NCI-H2081 treated with DMSO at 0.1 percent for 48 hours (cell line): ENCODE data around the gene HOMEZ.

Source experiments
- DNase-seq: peaks from one replicate; lab custom pipeline; 2025; lab: John Stamatoyannopoulos, UW

HOMEZ gene

DNA sequence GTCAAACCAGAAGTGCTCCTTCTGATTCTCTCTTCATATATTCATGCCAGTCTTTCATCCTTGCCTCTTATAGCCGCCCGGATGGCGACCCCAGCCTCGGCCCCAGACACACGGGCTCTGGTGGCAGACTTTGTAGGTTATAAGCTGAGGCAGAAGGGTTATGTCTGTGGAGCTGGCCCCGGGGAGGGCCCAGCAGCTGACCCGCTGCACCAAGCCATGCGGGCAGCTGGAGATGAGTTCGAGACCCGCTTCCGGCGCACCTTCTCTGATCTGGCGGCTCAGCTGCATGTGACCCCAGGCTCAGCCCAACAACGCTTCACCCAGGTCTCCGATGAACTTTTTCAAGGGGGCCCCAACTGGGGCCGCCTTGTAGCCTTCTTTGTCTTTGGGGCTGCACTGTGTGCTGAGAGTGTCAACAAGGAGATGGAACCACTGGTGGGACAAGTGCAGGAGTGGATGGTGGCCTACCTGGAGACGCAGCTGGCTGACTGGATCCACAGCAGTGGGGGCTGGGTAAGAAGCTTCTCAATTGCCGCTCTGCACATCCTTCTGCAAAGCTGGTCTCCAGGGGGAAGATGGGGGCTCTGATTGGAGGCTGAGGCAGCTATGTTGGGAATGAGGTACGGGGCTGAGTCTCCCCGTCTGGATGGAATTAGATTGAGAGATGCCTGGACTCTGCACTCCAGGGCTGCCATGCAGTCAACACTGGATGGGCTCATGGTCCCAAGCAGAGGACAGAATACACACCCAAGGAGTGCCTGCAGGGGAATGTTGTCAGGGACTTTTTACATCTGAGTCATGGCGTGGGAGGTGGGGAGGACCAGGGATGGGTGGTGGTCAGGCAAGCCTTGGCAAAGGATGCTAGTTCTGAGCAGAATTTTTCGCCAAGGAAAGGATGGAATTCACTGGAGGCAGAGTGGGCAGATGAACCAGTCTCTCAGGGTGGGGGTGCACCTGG, 22.0 kb upstream of the HOMEZ start:
- no peak for DNase-seq

DNA sequence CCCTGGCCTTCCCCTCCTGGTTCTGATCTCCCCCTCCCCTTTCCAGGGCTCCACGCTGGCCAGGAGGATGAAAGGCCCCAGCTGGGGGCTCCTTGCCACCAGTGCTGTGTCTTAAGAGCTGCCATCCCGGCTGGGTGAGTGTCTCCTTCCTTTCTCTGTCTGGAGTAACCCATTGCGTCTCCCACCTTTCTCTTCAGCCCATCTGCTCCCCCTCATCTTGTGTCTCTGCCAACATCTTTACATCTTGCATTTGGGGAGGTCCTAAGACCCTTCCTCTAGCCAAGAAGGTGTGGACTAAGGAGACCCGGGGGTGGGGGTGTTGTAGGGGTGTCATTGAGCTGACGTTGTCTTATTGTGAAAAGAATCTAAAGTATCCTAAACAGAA, 21.2 kb upstream of the HOMEZ start:
- DNase-seq, result no peak

DNA sequence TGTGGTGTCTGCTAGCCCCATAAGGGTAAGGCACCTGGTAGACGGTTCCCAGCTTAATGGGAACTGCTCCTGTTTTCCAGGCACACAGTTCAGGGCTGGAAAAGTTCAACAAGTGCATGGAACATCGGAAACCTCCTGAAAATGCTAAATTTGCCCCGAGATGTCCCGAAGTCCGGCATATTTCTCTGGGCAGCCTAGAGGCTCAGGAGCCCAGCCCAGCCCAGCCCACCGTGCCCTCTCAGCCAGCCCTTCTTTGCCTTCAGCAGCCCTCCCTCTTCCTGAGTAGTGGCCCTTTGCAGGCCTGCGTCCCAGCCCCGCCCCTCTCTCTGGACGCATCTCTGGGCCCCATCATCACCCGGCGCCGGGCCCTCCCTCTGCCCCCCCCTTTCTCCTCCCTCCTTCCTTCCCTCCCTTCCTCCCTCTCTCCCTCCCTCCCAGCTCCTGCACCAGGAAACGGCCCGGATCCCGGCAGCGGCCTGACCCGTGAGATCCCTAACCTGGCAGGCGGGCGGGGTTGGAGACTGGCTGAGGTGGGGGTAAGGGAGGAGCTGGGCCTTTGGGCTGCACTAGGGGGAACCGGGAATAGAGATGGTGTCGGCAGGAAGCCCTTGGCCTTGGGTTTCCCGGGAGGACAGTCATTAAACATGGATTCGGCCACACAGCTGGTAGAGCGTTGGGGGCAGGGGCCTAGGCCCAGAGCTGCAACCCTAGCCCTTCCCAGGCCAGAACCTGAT, 20.6 kb upstream of the HOMEZ start, which contains the start of gene BCL2L2:
Gene BCL2L2, plus strand, starts transcription at position 422 of the 734 bp plus-strand sequence. CDS start 935 bp downstream, outside the sequence.
- no peak for DNase-seq

DNA sequence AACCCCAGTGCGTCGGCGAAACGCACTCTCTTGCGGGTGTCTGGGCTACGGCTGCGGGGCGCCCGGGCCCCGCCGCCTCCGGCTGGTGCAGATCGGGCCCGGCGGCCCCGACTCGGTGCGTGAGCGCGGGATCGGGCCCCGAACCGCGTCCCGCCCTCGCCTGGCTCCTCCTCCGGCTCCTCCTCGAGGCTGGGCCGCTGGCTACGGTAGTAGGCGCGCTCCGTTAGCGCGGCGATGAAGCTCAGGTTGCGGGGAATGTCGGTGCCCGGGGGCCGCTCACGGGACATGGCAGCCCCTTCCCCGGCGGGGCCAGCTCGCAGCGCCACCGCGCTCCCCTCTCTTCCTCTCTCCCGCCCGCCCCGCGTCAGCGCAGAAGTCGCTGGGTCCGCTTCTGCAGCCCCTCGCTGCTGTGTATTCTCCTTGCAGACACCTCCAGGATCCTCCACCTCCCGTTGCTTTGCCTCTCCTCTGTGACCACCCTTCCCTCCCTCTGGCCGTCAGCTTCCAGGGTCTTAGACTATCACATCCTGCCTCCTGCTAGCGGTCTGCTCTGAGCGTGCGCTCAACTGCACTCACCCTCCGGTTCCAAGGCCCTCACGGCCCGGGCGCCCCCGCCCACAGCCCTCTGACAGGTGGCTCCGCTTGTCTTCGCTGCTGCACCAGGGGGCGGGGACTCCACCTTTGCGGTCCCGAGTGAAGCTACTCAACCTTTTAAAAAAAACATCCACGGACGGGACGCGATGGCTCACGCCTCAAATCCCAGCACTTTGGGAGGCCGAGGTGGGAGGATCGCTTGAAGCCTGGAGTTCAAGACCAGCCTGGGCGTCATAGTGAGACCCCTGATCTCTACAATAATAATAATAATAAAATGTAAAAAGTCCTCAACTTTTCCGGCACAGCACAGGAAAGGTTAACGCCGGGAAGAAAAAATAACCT, 16.6 kb upstream of the HOMEZ start, which contains the start of gene PPP1R3E:
Gene PPP1R3E, minus strand, starts transcription at position 570 of the 936 bp plus-strand sequence. Its CDS starts 283 bp downstream, at position 287.
- no peak for DNase-seq

DNA sequence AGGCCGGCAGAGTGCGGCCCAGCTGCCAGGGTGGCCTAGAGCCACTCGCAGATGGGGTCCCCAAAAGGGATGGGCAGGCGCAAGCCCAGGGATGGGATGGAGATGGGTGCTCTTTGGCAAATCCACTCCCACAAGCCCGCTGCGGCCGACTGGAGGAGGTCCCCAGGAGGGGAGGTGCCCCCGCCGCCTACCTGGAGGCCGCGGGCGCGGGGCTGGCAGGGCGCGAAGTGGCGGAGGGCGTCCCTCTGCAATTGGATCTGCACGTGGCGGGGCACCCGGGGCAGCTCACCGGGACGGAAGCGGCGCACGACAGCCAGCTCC, 16.0 kb upstream of the HOMEZ start:
- DNase-seq, result no peak

DNA sequence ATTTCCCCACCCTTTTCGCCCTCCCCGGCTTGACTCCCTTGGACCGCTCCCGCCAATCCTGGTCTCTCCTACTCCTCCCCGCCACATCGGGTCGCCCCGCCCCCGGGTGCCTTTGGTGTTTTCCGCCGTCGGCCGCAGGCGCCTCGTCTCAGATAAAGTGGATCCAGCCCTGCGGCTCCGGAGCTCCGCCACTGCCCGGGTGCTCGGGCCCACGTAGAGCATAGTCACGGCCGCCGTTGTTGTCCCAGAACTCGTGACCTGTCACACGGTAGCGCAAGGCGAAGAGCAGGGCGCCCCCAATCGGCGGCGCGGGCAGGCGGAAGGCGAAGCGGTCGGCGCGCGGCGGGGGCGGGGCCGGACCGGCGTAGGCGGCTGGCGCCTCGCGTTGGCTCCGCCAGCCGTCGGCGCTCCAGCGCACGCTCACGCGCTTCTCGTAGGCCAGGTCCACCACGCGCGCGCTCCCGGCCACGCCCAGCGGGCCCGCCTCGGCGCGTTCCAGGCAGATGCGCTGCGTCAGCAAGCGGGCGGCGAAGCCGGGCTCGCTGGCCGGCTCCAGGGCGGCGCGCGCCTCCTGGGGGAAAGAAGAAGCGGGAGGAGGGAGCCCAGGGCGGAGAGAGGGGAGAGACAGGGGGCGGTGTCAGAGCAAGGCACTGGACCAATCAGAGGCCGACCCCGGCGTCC, 15.5 kb upstream of the HOMEZ start:
- DNase-seq, result peak; percentile 94

DNA sequence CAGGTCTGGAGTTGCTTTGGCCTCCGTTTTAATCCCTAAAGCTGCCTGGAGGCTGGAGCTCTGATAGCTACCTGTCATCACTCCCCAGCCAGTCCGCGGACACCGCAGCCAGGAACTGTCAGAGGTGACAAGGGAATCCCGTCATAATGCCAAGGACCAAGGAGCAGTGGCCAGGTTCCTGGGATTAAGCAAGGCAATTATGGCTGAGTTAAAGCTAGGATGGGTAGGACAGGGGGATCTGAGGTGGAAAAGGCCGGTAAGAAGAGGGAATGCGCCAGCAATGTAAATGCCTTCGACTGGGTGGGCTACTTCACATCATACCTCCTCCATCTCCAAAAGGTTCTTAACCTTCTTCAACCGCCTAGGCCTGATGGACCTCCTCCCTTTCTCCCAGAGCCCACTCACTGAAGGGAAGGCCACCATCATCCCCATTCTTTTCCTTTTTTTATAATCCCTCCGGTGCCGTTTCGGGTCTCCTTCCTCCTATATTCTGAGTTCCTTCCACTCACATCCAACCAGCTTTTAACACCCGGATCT, 14.8 kb upstream of the HOMEZ start:
- DNase-seq, result no peak

DNA sequence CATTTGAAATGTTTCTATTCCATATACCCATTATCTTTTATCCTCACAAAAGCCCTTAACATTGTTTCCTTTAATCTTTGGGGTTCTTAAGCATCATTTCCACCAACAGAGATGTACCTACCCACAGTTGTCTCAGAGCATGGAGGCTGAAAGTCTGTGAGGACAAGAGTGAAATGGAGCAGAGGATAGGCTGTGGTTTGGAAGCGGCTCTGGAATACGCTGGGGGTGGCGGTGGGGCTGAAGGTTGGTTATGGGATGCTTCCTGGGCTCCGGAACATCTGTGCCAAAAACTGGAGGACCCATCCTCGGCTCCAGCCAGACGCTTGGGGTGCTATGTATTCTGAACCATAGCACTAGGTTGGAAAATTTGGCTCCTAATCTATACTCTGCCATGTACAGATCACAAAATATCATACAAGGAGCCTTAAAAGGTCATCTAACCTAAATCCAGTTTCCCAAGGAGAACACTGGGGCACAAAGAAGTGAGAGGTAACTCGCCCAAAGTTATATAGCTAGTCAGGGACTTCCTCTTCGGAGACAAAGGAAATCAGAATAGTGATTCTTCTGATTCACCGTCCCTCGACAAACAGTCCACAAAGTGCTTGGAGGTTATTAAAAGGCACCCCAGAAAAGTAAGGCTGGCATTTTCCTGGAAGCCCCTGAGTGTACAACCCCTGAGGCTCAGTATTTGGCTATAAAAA, 14.2 kb upstream of the HOMEZ start:
- no peak for DNase-seq

DNA sequence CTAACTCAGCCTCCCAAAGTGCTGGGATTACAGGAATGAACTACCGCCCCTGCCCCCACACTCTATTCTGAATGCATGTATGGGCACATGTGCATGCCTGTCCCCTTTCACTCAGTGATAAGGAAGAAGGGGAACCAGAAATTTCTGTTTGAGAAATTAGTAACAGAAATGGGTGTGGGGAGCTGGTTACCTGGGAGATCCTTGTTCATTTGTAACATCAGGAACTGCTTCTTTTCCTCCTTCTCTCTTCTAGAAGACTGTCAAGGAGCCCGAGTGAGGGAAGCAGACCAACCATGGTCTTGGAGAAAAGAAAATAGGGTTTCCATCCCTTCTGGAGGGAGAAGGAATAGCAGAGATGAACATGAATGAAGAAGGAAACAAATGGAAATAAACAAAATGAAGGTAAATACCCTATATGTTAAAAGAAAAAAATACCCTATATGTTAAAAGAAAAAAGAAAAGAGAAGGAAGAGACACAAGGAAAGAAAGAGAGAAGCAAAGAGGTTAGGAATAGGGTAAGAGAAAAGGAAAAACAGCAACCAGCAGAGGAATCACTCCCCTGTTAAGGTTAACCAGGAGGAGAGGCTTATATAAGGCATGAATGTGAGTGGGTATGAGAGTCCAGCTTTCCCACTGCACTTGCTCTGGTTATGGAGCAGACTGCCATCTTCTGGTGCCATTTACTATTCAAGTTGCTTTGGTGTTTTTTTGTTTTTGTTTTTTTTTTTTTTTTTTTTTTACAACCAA, 13.5 kb upstream of the HOMEZ start:
- DNase-seq, result no peak

DNA sequence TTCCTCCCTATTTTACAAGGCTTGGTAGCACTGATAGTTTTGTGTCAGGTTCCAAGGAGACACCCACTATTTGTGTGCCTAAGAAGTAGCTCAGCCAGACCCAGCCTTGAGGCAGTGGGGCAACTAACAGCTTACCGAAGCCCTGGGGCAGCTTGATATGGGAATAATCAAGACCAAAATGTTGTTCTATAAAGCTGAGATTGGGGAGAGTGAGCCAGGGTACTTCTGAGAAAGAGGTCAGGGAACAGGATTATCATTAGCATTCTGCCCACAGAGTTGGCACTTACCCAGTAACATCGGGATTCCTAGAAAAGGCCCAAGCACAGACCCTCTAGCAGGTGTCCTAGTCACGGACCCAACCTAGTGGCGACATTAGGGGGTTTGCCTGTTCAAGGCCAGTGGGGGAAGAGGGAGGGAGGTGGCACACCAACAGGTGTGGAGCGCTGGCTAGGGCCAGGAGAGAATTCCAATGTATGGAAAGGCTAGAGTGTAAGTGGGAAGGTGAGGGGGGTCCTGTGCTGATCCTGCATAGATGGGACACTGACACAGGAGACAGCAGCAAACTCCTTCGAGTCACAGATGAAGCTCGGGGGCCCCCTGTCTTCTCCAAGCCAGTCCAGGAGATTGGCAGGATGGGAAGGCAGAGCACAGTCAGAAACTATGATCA, 11.8 kb upstream of the HOMEZ start:
- DNase-seq, result no peak

DNA sequence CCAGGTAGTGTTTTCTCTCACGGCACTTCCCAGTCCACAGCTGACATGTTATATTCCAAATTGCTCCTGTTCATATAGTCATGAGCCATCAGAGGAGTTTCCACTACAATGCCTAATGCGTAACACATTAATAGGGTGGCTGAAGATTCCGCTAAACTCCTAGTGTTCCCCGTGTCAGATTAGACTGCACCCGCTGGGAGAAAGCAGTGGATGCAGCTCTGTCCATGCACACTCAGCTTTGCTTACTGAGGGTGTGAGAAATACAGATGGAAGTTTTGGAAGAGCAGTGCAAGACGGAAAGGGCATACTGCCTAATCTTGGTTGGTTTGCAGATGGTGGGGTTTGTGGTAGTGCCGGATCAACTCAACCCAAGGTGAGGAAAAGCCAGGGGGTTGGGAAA, 11.2 kb upstream of the HOMEZ start:
- DNase-seq, result no peak

DNA sequence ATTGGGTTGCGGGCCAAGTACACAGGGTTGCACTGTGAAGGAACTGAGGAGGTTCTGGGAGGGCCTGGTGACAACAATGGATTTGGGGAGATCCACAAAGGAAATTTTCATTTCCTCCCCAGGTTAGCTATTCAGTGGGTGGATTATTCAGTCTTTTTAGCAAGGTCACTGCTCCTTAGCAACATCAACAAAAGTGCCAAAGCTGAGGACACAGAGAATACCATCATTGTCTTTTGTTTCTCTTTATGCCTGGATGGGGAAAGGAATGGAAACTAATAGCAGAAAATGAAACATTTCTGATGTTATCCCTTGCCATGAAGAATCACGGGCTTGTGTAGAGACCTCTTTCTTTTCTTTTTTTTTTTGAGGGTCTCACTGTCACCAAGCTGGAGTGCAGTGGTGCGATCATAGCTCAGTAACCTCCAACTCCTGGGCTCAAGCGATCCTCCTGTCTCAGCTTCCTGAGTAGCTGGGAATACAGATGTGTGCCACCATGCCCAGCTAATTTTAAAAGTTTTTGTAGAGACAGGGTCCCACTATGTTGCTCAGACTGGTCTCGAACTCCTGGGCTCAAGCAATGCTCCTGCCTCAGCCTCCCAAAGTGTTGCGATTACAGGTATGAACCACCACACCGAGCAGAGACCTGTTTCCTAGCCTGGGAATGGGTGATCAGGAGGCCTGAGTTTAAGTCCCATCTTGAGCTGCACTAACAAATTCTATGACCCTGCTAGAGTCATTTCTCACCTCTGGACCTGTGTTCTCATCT, 10.3 kb upstream of the HOMEZ start:
- no peak for DNase-seq

DNA sequence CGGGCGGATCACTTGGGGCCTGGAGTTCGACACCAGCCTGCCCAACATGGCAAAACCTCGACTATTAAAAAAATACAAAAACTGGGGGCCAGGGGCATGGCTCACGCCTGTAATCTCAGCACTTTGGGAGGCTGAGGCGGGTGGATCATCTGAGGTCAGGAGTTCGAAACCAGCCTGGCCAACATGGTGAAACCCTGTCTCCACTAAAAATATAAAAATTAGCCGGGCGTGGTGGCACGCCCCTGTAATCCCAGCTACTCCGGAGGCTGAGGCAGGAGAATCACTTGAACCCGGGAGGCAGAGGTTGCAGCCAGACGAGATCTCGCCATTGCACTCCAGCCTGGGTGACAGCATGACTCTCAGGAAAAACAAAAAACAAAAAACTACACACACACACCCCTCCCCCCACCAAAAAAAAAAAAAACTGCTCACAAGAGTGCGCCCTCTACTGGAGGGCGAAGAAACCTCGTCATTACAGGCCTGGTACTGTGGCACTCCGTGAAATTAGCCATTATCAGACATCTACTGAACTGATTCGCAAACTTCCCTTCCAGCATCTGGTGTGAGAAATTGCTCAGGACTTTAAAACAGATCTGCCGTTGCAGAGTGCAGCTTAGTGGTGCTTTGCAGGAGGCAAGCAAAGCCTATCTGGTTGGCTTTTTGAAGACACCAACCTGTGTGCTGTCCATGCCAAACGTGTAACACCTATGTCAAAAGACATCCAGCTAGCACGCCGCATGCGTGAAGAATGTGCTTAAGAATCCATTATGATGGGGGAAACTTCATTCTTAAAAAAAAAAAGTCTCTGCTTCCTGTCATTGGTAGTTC, 9.0 kb upstream of the HOMEZ start:
- no peak for DNase-seq

DNA sequence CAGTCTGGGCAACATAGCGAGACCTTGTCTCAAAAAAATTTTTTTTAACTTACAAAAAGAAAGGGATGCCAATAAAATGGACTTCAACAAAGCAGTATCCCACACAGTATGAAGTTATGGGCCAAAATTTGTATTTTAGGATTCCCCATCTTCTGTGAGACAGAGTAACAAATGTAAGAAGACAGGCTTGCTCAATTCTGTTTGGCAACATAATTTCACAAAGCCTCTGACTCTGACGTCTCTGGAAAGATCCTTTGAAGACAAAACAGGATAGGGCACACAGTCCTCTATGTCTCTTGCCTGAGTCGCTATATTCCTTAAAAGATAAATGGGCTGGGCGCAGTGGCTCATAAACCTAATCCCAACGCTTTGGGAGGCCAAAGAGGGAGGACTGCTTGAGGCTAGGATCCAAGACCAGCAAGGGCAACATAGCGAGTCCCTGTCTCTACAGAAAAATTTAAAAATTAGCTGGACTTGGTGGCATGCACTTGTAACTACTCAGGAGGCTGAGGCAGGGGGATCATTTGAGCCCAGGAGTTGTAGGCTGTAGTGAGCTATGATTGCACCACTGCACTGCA, 1.1 kb upstream of the HOMEZ start:
- DNase-seq, result no peak

DNA sequence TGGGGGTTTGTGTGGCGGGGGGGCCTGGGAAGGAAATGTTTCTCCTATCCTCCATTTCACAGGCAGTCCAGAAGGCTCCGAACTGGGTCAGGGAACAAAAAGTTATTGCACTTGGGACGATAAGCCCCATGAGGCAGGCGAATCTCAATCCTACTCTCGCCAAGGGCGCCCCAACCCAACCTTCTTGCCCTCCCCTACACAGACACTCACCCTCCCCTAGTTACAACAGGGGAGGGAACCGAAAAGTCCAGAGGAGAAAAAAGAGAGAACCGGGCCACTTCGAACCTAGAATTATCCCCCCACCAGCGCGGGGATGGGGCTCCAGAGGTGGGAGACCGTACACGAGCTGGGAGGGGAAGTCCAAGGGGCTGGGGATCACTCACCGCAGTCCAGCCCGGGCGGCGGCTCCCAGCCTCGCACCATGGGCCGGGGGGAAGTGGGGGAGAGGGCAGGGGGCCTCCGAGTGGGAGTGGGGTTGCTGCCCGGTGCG, 357 bp downstream of the HOMEZ start:
- no peak for DNase-seq

DNA sequence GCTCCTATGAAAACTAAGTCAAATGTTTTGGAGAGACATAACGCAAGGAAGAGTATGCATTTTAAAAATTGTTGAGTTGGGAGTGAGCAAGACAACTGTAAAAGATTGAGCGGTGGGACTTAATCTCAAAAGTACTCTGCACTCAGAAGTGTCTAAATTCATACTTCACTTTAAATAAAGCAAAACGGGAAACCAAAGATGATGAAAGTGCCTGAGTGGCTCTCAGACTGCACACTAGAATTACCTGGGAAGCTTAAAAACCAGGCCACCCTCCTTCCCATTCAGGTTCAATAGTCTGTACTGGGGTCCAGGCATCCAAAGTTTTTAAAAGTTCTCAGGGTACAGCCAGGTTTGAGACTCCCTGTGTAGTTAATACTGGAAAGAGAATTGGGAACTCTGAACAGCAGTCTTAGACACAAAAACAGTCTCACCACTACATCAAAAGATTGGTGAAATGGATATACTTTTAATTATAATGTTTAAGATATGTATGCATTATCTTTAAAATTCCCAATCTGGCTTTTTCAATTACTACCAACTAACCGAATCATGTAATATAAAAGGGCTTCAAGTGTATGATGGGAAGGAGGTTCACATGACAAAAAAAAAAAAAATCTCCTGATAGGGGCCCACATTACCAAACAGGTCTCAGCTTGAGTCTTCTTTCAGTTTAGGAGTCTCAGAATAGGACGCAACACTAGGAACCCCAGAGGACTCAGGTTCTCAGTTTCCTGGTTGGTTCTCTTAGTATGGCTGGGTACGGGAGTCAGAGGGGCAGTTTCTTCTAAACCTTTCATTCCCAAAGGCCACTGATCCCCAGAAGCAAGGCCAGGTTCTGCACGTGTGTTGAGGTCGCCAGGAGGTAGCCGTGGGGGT, 1.0 kb downstream of the HOMEZ start:
- DNase-seq, result no peak
